Muscle layer of colon (tissue), 2 donors: ENCODE measurements around the gene SST.
"Not testable (repeated sequence)": the region's sequence is repeated elsewhere in the genome, so short reads cannot be mapped to it uniquely, and the experiment has no call there.

Source experiments
- H3K27ac ChIP-seq: one replicate; pipeline ENCODE4 v1.7.0; 2013; ENCODE audit warnings: low read depth, mild to moderate bottlenecking, low read length, moderate library complexity
- H3K27me3 ChIP-seq, 2 donors: one replicate each; pipeline ENCODE4 v1.7.0; 2013; ENCODE audit warnings: low read length in 2 of 2, mild to moderate bottlenecking in 2 of 2; ENCODE audit not compliant: insufficient read depth in 2 of 2, control insufficient read depth in 1 of 2
- H3K36me3 ChIP-seq: one replicate; pipeline ENCODE4 v1.7.0; 2013; ENCODE audit warnings: mild to moderate bottlenecking, low read length; ENCODE audit not compliant: insufficient read depth
- H3K4me1 ChIP-seq: one replicate; pipeline ENCODE4 v1.7.0; 2013; ENCODE audit warnings: mild to moderate bottlenecking, low read length; ENCODE audit not compliant: insufficient read depth
- H3K4me3 ChIP-seq, 2 donors: one replicate each; pipeline ENCODE4 v1.7.0; 2013; ENCODE audit warnings: low read length in 2 of 2, low read depth in 1 of 2, mild to moderate bottlenecking in 1 of 2, moderate library complexity in 1 of 2
- H3K9ac ChIP-seq: one replicate; pipeline ENCODE4 v1.7.0; 2013; ENCODE audit warnings: low read length
- H3K9me3 ChIP-seq: one replicate; pipeline ENCODE4 v1.7.0; 2013; ENCODE audit warnings: mild to moderate bottlenecking, low read length
- donor health status: abdominal sarcoma.
- donor health status: Adenocarcinoma of cecum.

SST gene

DNA sequence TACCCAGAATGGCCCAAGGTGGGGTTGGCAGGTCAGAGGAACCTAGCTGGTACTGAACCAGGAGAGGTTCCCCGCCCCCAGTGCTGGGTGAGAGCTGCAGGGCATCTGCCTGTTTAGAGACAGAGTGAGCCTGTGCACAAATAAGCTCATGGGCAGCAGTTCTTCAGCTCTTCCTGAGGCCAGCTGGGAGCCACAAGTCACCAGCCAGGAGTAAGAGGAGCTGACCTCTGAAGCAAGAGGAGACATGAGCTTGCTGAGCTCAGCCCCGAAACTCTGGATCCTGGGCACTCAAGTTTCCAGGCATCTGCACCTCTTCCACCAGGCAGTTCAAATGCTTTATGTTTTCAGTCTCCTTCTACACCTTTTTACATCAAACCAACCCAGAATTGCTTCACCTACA lies 30.1 kb upstream of the SST start:
- Histone ChIP-seq H3K27me3 (no peaks in the 10 kb centered on the region), H3K4me3 (no peak overlapping the region), H3K4me1 (no peaks in the 10 kb centered on the region), H3K9me3 (no peaks in the 10 kb centered on the region), H3K9ac (no peak overlapping the region), H3K36me3 (no peaks in the 10 kb centered on the region), H3K27ac (no peak overlapping the region)

- no peak overlapping the region for H3K4me3 ChIP-seq
Observed at GRCh38 chr3:187698499-187699399, 28.6 kb upstream of the SST start.

DNA sequence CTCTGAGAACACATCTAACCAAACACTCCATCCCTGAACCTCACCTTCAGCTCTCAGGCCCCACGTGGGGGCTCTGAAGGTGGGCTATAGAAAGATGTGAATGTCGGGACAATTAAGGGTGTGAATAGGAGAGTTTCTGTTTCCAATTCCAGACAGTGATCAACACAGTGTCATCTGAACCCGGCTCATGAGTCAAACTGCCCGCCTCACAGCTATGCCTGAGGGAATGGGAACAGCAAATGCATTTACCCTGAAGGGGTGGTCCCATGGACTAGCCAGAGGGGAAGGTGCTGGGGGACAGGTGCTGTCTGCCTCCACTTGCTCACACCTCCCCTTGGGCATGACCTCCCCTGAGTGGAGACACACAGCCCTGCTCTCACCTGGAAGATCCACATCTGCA lies 25.8 kb upstream of the SST start:
- Histone ChIP-seq H3K27ac (no peak overlapping the region), H3K27me3 (no peaks in the 10 kb centered on the region), H3K36me3 (no peaks in the 10 kb centered on the region), H3K9me3 (no peaks in the 10 kb centered on the region), H3K4me1 (no peaks in the 10 kb centered on the region), H3K9ac (no peak overlapping the region), H3K4me3 (no peak overlapping the region)

More at GRCh38 chr3:187698499-187699399, 28.6 kb upstream of the SST start:
- no peak overlapping the region for H3K27ac ChIP-seq
- H3K4me1 ChIP-seq = no peaks in the 10 kb centered on the region
- H3K9ac ChIP-seq = no peak overlapping the region
- no peaks in the 10 kb centered on the region for H3K27me3 ChIP-seq
- no peaks in the 10 kb centered on the region for H3K36me3 ChIP-seq
- no peaks in the 10 kb centered on the region for H3K9me3 ChIP-seq

GRCh38 chr3:187695449-187695848 lies 25.3 kb upstream of the SST start:
- H3K9ac ChIP-seq = no peak overlapping the region
- no peaks in the 10 kb centered on the region for H3K36me3 ChIP-seq
- H3K9me3 ChIP-seq = no peaks in the 10 kb centered on the region
- H3K27me3 ChIP-seq = no peaks in the 10 kb centered on the region
- no peak overlapping the region for H3K27ac ChIP-seq
- H3K4me1 ChIP-seq = no peaks in the 10 kb centered on the region
- no peak overlapping the region for H3K4me3 ChIP-seq

DNA sequence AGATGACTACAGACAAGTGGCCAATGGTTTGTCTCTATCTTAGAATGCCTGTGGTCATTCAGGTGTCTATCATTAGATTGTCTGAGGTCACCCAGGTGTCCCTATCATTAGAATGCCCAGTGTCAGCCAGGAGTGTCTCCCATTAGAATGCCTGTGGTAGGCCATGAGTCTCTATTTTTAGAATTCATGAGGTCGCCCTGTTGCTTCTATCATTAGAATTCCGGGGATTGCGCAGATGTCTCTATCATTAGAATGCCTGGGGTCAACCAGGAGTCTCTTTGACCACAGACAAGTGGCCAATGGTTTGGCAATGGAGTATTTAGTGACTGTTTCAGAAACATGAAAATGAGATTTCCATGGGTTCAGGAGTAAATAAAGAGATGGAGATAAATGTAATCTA lies 24.6 kb upstream of the SST start:
- no peak overlapping the region for H3K9ac ChIP-seq
- H3K27ac ChIP-seq = no peak overlapping the region
- H3K27me3 ChIP-seq = no peaks in the 10 kb centered on the region
- no peak overlapping the region for H3K4me3 ChIP-seq
- H3K4me1 ChIP-seq = no peaks in the 10 kb centered on the region
- H3K36me3 ChIP-seq = no peaks in the 10 kb centered on the region
- no peaks in the 10 kb centered on the region for H3K9me3 ChIP-seq

- Histone ChIP-seq H3K36me3 (no peaks in the 10 kb centered on the region), H3K9ac (no peak overlapping the region), H3K4me3 (no peak overlapping the region), H3K4me1 (no peaks in the 10 kb centered on the region), H3K27ac (no peak overlapping the region), H3K9me3 (no peaks in the 10 kb centered on the region), H3K27me3 (no peaks in the 10 kb centered on the region)
Observed at GRCh38 chr3:187693431-187693830, 23.2 kb upstream of the SST start.

GRCh38 chr3:187689984-187690383 lies 19.8 kb upstream of the SST start:
- Histone ChIP-seq H3K36me3 (no peaks in the 10 kb centered on the region), H3K27me3 (no peaks in the 10 kb centered on the region), H3K4me1 (no peaks in the 10 kb centered on the region), H3K9me3 (no peaks in the 10 kb centered on the region), H3K4me3 (no peak overlapping the region), H3K9ac (no peak overlapping the region), H3K27ac (no peak overlapping the region)

DNA sequence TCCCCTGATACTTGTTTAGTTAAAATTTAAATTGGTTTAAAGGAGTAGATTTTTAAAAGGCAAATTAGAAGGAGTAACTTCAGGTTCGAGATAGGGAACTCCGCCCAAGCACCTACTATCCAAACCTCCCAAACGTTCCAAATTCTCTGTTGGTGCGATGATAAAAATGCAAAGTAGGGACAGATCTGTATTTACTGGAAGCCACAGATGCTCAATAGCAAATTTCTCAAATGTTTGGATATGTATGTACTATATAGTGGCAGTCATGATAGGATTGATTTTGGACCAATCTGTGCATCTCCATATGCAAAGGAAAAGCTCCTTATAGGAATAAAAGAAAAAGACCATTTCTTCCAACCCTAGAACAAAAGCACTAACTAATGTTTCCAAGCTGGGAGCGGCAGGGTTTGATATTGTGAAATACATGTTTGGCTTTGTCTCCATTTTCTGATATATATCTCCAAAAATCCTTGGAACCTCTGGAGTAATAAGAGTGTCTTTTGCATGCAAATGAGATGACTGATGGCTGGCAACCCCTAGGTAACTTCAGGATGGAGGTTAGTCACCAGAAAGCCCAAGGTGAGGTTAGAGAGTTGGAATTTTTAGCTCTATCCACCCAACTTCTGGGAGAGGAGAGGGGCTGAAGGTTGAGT lies 16.6 kb upstream of the SST start:
- Histone ChIP-seq H3K4me3 (no peak overlapping the region), H3K36me3 (no peaks in the 10 kb centered on the region), H3K27me3 (no peaks in the 10 kb centered on the region), H3K4me1 (no peaks in the 10 kb centered on the region), H3K27ac (no peak overlapping the region), H3K9me3 (no peaks in the 10 kb centered on the region), H3K9ac (no peak overlapping the region)

DNA sequence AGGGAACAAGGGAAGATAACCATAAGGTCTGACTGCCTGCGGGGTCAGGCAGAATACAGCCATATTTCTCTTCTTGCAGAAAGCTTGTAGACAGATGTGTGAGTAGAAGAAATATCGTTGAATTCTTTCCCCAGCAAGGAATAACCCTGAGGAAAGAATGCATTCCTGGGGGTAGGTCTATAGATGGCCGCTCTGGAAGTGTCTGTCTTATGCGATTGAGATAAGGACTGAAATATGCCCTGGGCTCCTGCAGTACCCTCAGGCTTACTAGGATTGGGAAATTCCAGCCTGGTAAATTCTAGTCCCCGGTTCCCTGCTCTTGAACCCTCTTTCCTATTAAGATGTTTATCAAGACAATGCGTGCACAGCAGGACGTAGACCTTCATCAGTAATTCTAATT lies 15.8 kb upstream of the SST start:
- Histone ChIP-seq H3K27me3 (no peaks in the 10 kb centered on the region), H3K4me3 (no peak overlapping the region), H3K9ac (no peak overlapping the region), H3K9me3 (no peaks in the 10 kb centered on the region), H3K36me3 (no peaks in the 10 kb centered on the region), H3K4me1 (no peaks in the 10 kb centered on the region), H3K27ac (no peak overlapping the region)

- Histone ChIP-seq H3K4me1 (no peaks in the 10 kb centered on the region), H3K36me3 (no peaks in the 10 kb centered on the region), H3K9ac (no peak overlapping the region), H3K27ac (no peak overlapping the region), H3K4me3 (no peak overlapping the region), H3K27me3 (no peaks in the 10 kb centered on the region), H3K9me3 (no peaks in the 10 kb centered on the region)
Observed at GRCh38 chr3:187684880-187685279, 14.7 kb upstream of the SST start.

DNA sequence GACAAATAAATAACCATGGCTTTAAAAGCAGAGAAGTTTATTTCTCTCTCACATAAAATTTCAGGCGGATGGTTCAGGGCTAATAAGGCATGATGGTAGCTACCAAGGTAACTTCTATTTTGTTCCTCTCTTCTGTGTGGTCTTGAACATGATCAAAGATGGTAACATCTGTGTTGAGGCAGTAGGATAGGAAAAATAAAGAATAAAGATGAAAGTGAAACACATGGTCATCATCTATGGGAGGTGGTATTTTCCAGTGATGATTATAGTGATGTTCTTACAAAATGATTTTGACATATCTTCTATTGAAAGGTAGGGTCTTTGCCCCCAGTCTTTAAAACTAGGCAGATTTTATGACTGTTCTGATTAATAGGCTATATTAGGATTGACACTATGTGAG lies 14.2 kb upstream of the SST start:
- Histone ChIP-seq H3K27me3 (no peaks in the 10 kb centered on the region), H3K4me3 (no peak overlapping the region), H3K27ac (no peak overlapping the region), H3K9ac (no peak overlapping the region), H3K36me3 (no peaks in the 10 kb centered on the region), H3K4me1 (no peaks in the 10 kb centered on the region), H3K9me3 (no peaks in the 10 kb centered on the region)

DNA sequence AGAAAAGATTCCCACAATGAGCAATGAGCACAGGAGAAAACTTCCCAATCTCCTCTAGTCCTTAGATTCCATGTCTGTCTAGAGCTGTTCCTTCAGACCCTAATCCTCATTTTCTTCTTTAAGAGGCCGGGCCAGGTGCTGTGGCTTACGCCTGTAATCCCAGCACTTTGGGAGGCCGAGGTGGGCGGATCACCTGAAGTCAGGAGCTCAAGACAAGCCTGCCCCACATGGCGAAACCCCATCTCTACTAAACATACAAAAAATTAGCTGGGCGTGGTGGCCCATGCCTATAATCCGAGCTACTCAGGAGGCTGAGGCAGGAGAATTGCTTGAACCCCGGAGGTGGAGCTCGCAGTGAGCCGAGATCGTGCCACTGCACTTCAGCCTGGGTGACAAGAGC lies 11.6 kb upstream of the SST start:
- not testable (repeated sequence) for H3K27me3 ChIP-seq, H3K27ac ChIP-seq, H3K9me3 ChIP-seq, H3K4me1 ChIP-seq, H3K36me3 ChIP-seq, H3K4me3 ChIP-seq, H3K9ac ChIP-seq
